VCaP (cell line): Measurements from ENCODE around the gene GAPVD1.
"Not testable (repeated sequence)": the region's sequence is repeated elsewhere in the genome, so short reads cannot be mapped to it uniquely, and the experiment has no call there.

Experiments
- H3K27ac ChIP-seq: fragments of 450-650 bp; 2 replicates; pipeline ENCODE4 v1.5.1; 2017
- TF ChIP-seq, protein P1 (sequence below): fragments of 450-650 bp; conservative IDR thresholded peaks from 2 replicates; pipeline ENCODE4 v1.5.1; 2017; ENCODE audit warnings: mild to moderate bottlenecking, moderate library complexity

The GAPVD1 gene

DNA sequence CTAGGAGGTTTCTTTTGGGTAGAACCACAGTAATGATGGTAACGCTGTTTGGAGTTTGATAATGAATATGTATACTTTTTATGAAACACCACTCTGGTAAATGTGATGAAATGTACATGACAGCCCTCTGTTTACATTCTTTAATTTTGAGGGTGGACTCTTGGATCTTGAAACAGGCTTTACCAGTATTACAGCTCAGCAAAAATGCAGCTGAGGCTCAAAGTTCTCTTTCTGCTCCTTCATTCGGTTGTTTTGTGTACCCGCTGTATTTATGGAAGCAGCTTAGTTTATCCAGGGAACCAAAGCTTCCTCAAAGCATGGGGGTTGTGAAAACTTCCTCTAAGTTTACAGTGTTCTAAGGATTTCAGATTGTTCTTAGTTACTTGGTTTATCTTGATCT, 11.1 kb downstream of the GAPVD1 start:
- peak overlapping the region; percentile 64 for H3K27ac ChIP-seq
- TF ChIP-seq, protein P1, sequence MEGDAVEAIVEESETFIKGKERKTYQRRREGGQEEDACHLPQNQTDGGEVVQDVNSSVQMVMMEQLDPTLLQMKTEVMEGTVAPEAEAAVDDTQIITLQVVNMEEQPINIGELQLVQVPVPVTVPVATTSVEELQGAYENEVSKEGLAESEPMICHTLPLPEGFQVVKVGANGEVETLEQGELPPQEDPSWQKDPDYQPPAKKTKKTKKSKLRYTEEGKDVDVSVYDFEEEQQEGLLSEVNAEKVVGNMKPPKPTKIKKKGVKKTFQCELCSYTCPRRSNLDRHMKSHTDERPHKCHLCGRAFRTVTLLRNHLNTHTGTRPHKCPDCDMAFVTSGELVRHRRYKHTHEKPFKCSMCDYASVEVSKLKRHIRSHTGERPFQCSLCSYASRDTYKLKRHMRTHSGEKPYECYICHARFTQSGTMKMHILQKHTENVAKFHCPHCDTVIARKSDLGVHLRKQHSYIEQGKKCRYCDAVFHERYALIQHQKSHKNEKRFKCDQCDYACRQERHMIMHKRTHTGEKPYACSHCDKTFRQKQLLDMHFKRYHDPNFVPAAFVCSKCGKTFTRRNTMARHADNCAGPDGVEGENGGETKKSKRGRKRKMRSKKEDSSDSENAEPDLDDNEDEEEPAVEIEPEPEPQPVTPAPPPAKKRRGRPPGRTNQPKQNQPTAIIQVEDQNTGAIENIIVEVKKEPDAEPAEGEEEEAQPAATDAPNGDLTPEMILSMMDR: no peak

DNA sequence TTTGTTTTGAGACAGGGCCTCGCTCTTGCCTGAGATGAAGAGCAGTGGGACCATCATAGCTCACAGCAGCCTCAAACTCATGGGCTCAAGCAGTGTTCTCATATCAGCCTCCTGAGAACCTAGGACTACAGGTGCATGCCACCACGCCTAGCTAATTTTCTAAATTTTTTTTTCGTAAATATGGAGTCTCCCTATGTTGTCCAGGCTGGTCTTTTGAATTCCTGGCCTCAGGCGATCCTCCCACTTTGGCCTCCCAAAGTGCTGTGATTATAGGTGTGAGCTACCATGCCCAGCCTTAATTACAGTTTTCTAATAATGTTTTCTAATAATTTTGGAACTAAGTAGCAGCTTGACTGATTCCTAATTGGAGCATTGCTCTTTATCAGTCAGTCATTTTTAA, 15.1 kb downstream of the GAPVD1 start:
- TF ChIP-seq, protein P1: no peak
- H3K27ac ChIP-seq: no peak overlapping the region

DNA sequence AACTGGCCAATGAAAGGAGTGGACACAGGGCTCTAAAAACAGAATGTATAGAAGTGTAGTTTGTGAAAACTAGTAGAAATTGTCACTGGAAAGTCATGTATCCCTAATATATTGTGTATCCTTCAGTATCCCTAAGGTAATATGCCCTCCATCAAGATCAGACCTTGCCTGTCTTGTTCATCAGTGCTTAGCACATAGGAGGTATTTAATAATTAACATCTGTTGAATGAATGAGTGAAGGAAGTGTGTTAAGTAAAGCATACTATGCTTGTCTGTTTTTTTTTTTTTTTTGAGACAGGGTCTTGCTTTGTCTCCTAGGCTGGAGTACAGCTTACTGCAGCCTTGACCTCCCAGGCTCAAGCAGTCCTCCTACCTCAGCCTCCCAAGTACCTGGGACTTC, 15.8 kb downstream of the GAPVD1 start:
- TF ChIP-seq, protein P1: no peak
- H3K27ac ChIP-seq: no peak overlapping the region

DNA sequence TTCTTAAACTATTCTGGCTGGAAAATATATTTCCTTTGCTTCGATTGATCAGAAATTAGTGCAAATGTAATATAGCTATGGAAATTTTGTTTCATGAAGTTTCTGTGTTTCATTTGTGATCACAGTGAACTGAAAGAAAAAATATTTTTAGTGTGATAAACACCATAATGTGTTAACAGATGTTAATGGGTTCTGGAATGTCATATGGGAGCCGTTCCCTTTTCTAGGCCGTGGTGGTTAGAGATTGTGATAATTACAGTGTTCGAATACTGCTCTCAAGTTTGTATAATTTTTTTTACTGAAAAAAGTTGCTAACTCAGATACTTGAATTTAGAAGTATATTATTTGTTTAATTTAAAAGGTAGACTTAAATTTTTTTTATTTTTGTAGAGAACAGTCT, 19.3 kb downstream of the GAPVD1 start:
- TF ChIP-seq, protein P1: no peak
- H3K27ac ChIP-seq: no peak overlapping the region

DNA sequence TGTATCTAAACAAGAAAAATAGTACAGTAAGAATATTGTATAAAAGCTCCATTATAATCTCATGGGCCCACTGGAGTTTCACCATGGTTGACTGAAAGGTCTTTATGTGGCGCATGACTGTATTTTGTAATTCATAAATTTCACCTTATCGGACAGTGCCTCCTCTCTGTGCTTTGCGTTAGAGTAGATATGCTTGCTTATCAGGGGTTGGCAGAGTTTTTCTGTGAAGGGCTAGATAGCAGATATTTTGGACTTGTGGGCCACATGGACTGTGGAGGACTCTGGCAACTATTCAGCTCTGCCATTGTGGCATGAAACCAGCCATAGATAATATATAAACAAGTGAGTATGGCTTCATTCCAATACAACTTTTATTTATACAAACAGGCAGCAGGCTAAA, 23.2 kb downstream of the GAPVD1 start:
- TF ChIP-seq, protein P1: no peak
- H3K27ac ChIP-seq: no peak overlapping the region

DNA sequence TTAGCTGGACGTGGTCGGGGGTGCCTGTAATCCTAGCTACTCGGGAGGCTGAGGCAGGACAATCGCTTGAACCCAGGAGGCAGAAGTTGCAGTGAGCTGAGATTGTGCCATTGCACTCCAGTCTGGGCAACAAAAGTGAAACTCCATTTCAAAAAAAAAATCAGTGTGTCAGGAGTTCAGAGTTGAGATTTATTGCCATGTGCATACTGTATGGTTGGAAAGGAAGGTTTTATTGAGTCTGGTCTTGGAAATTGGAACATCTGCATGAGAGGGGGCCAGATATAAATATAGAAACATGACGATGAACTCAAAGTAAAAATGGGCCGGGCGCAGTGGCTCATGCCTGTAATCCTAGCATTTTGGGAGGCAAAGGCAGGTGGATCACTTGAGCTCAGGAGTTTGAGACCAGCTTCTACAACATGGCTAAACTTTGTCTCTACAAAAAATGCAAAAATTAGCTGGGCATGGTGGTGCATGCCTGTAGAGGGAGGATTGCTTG, 25.4 kb downstream of the GAPVD1 start:
- H3K27ac ChIP-seq: not testable (repeated sequence)

DNA sequence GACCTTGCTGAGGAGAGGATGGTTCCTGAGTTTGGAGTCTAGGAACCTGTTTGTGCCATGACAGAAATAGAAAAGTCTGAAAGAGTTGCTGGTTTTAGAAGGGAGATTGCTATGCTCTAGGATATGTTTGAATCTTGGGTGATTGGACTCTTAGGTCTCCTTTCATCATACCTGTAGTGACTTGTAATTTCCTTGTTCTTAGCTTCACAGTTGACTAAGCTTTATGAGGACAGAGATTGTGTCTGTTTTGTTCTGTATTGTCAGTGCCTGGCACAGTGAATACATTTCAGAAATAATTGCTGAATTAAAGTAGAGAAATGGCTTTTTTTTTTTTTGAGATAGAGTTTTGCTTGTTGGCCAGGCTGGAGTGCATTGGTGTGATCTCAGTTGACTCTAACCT, 31.5 kb downstream of the GAPVD1 start:
- TF ChIP-seq, protein P1: no peak
- peak overlapping the region; percentile 70 for H3K27ac ChIP-seq

DNA sequence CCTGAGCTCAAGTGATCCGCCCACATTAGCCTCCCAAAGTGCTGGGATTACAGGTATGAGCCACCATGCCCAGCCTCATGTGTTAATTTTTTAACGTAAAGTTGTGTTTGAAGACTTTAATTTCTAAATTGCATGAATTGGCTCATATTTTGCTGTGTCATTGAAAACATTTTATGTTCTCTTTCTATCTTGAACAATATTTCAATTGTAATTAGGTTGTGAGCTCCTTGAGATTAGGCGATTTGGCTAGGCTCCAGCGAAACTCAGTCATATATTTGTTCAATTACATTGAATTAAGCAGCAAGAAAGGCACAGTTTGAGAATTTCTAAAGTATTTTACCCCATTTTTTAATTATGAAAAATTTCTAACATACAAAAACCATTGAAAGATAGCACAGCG, 34.0 kb downstream of the GAPVD1 start:
- H3K27ac ChIP-seq: no peak overlapping the region
- TF ChIP-seq, protein P1: no peak
